Gastrocnemius medialis (tissue), 4 donors: Measurements from ENCODE around the gene MPP3.

Experiments
- POLR2A ChIP-seq, 2 donors: fragments of 450-650 bp; IDR thresholded peaks; one replicate each; pipeline ENCODE4 v1.6.1; 2017; ENCODE audit warnings: antibody characterized with exemption in 2 of 2, mild to moderate bottlenecking in 2 of 2, moderate library complexity in 2 of 2
- TF ChIP-seq, protein P1 (sequence below), 5 experiments: fragments of 450-650 bp in 3 of 5; fragments of 200-600 bp in 2 of 5; sonication (generic) in 2 of 5; IDR thresholded peaks in 4 of 5; conservative IDR thresholded peaks in 1 of 5; 1 replicate in 4 of 5; 2 replicates in 1 of 5; pipeline ENCODE4 v1.5.1; 2016 to 2019; ENCODE audit warnings: antibody characterized with exemption in 5 of 5, mild to moderate bottlenecking in 3 of 5, moderate library complexity in 3 of 5

DNA sequence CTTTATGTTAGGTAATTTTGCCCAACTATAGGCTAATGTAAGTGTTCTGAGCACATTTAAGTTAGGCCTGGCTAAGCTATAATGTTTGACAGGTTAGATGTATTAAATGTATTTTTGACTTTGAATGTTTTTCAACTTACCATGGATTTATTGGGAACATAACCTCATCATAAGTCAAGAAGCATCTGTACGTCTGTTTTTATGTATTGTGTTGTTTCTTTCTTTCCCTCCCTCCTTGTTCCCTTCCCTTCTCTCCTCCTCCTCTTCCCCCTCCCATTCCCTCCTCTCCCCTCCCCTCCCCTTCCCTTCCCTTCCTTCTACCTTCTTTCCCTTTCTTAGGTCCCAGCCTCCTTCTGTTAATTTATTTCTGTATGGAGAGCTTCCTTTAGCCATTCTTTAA lies 43.5 kb downstream of the MPP3 start:
- TF ChIP-seq, protein P1, sequence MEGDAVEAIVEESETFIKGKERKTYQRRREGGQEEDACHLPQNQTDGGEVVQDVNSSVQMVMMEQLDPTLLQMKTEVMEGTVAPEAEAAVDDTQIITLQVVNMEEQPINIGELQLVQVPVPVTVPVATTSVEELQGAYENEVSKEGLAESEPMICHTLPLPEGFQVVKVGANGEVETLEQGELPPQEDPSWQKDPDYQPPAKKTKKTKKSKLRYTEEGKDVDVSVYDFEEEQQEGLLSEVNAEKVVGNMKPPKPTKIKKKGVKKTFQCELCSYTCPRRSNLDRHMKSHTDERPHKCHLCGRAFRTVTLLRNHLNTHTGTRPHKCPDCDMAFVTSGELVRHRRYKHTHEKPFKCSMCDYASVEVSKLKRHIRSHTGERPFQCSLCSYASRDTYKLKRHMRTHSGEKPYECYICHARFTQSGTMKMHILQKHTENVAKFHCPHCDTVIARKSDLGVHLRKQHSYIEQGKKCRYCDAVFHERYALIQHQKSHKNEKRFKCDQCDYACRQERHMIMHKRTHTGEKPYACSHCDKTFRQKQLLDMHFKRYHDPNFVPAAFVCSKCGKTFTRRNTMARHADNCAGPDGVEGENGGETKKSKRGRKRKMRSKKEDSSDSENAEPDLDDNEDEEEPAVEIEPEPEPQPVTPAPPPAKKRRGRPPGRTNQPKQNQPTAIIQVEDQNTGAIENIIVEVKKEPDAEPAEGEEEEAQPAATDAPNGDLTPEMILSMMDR (IDR thresholded peaks at IDR 0.05 in 4 of 5, conservative IDR thresholded peaks at IDR 0.05 in 1 of 5) = no peak
- no peak for TF ChIP-seq POLR2A (IDR thresholded peaks at IDR 0.05)
